GM18511 (cell line): ENCODE measurements around the gene VIM.

Experiments used
- ATAC-seq: cut with Tn5 transposase; IDR thresholded peaks from one replicate; pipeline ENCODE4 v1.9.1; 2021; ENCODE audit warnings: mild to moderate bottlenecking, moderate library complexity; ENCODE audit not compliant: unreplicated experiment

Gene VIM

GRCh38 chr10:17228091-17229015 lies at the start of gene VIM:
Gene VIM (plus strand): TSS chr10:17228241. CDS start chr10:17229423, 1,182 bp downstream.
- peak; percentile 43 for ATAC-seq

GRCh38 chr10:17179002-17179401 lies 49.0 kb upstream of the VIM start:
- no peak for ATAC-seq

GRCh38 chr10:17181110-17181509 lies 46.9 kb upstream of the VIM start:
- ATAC-seq = no peak

GRCh38 chr10:17181751-17182150 lies 46.3 kb upstream of the VIM start:
- no peak for ATAC-seq

GRCh38 chr10:17183110-17183509 lies 44.9 kb upstream of the VIM start:
- no peak for ATAC-seq

- ATAC-seq = no peak
These were observed 42.2 kb upstream of the VIM start for GRCh38 chr10:17185873-17186272.

GRCh38 chr10:17188644-17189172 lies 39.3 kb upstream of the VIM start:
- ATAC-seq = no peak

- no peak for ATAC-seq
These were observed 37.4 kb upstream of the VIM start for GRCh38 chr10:17190602-17191001.

- no peak for ATAC-seq
These were observed 33.0 kb upstream of the VIM start for GRCh38 chr10:17195083-17195482.

- no peak for ATAC-seq
These were observed 32.0 kb upstream of the VIM start for GRCh38 chr10:17196045-17196444.

GRCh38 chr10:17196573-17196972 lies 31.5 kb upstream of the VIM start:
- no peak for ATAC-seq

- ATAC-seq = no peak
These were observed 28.7 kb upstream of the VIM start for GRCh38 chr10:17199351-17199804.

GRCh38 chr10:17200001-17200911 lies 27.8 kb upstream of the VIM start:
- no peak for ATAC-seq

- ATAC-seq = peak; percentile 95
These were observed 26.9 kb upstream of the VIM start, which contains the start of gene TRDMT1 for GRCh38 chr10:17200912-17201793. Gene TRDMT1 (minus strand): TSS chr10:17201672. CDS start chr10:17201634, 38 bp downstream.

- ATAC-seq = peak; percentile 1
These were observed 26.3 kb upstream of the VIM start for GRCh38 chr10:17201794-17202116.

GRCh38 chr10:17202506-17202905 lies 25.5 kb upstream of the VIM start:
- no peak for ATAC-seq

- no peak for ATAC-seq
These were observed 25.0 kb upstream of the VIM start for GRCh38 chr10:17202999-17203398.

GRCh38 chr10:17203416-17203815 lies 24.6 kb upstream of the VIM start:
- no peak for ATAC-seq

- peak; percentile 52 for ATAC-seq
These were observed 21.8 kb upstream of the VIM start for GRCh38 chr10:17206210-17206709.

GRCh38 chr10:17208476-17208875 lies 19.6 kb upstream of the VIM start:
- ATAC-seq = no peak
